Stimulated activated CD8-positive, alpha-beta memory T cell treated with anti-CD3 and anti-CD28 coated beads, Interleukin-7, amount 100 ng/mL, for 1 hour (primary cell): ENCODE measurements around the gene APMAP.
"Not testable (repeated sequence)": the region's sequence is repeated elsewhere in the genome, so short reads cannot be mapped to it uniquely, and the experiment has no call there.

Experiments used
- DNase-seq, 2 donors: peaks; one replicate each; pipeline ENCODE4 v3.0.0-alpha.2; 2020; ENCODE audit warnings: low read depth in 2 of 2

APMAP gene

GRCh38 chr20:25008388-25009217 lies 16.1 kb upstream of the APMAP start:
- DNase-seq: no peak

DNA sequence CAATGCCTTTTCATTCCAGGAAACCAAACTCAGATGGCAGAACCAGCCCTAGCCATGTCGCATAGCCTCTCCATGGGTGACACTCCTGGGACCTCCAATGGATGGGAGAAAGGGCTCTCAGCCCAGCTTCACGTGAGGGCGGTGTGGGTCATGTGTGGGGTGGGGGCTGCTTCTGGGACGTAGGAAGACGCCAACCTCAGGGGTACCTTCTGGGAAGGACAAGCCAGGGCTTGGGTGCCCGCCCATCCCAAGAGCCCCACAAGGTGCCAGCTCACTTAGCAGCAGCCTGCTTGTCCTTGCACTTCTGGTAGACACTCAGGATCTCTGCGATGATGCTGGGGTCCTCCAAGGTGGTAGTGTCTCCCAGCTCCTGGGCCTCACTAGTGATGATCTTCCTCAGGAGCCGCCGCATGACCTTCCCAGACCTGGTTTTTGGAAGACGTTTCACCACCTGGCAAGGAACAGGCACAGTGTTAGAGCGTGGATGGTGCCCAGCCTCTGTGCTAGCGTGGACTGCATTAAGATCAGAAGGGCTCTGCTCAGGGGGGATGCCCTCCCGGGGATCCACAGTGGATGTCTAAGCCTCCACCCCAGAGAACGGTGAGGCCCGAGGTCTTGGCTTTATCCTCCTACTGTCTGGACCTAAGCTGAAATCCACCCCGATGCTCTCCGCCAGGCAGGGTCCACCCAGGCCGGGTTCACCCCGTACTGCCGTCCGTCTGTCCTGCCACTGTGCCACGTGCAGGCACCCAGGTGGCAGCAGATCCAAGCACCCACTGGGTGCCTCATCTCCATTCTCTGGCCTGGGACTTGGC lies 15.1 kb upstream of the APMAP start:
- DNase-seq: no peak

DNA sequence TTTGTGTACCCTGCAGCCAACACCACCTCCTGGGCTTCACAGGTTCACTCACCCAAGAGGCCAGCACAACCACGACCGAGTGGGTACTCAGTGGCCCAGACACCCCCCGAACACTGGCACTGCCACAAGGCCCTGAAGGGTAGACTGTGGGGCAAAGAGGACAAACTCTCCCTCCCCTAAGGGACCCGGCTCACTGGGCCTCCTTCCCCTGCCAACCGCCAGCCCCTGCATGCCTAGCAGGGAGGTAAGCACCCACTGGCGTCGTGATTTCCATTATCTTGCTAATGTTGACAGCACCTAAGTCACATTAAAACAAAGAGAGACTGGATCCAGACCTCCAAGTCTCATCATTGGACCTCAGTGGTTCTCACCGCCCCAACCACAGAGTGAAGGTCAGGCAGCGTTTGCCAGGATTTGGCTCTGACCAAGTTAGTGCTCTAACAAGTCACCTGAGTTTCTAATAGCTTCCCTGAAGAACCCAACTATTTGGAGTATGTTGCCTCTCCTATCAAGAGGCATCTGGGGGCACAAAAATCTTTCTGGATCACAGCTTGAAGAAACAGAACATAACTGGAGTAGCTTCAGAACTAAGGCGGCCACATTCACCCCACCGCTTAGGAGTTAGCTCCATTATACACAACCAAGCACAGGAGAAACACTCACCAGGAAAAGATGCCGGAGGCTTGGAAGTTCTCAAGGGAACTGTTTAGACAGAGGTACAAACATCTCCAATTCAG lies 14.0 kb upstream of the APMAP start:
- no peak for DNase-seq

DNA sequence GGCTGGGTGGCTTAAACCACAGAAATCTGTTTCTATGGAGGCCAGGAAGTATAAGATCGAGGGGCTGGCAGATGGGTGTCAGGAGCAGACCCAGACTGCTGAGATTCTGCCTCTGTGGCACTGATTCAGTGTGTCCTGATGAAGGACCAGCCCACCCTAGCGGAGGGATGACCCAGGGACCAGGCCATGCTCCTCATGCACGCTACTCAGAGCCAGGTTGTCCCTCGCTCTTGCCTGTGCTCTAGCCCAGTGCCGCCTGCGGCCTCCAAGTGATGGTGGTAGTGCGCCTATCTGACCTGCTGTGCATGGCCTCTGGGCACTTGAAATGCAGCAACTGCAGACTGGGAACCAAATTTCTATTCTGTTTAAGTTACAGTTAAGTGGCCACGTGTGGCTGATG lies 13.1 kb upstream of the APMAP start:
- no peak for DNase-seq

- DNase-seq: no peak
Measured at GRCh38 chr20:25005220-25005619, 12.7 kb upstream of the APMAP start.

GRCh38 chr20:25003002-25003401 lies 10.5 kb upstream of the APMAP start:
- DNase-seq: no peak

- DNase-seq: not testable (repeated sequence)
Measured at GRCh38 chr20:25001323-25001722, 8.8 kb upstream of the APMAP start.

GRCh38 chr20:25000268-25000801 lies 7.8 kb upstream of the APMAP start:
- DNase-seq: no peak

GRCh38 chr20:24999568-24999967 lies 7.0 kb upstream of the APMAP start:
- DNase-seq: no peak

DNA sequence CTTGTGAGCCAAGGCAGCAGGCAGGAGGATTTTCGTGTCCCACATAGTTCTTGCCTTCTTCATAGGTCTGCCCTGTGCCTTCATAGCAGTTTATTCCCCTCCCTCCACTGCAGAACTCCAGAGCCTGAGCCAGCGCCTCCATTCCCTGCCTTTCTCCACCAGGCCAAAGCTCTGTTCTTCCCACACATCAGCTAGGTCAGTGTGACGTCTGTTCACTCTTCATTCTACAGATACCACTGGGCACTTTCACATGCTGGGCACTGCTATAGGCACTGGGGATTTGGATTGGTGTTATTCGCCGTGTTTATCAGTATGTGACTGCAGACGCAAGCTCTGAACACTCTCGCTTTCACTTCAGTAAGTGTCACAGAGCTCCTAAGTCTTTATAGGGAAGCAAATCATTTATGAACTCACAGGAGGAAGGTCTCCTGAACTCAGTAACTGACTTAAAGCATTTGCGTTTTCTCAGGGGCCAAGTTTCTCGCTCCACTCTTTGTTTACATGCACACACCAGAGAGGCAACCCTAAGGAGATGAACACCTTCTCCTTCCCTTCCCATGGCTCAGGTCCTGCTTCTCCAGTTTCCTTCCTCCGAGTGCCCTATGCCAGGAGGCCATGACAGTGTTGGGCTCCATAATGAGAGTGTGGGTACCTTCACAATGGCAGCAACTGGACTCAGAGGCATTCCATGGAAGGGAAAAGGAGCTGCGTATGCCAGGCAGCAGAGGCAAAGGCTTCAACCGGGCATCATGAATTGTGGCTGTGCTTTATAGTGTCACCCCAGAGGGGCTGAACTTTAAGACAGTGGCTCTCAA lies 6.3 kb upstream of the APMAP start:
- DNase-seq: no peak

DNA sequence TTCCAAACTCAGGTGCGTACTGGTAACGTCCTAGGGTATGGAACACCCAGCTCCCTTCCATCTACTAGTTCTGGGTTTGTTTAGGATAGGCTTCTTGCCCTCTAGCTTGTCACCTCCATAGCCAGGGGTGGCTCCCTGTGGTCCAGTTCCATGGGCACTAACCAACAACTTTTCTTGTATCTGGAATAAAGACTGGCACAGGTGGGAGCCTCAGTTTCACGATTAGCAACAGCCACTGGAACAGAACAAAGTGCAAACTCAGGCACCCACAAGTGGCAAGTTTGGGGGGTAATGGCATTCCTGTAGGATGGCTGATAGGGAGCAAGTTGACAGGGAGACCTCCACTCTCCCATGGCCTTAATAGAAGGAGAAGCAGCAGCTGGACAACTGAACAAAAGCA lies 5.6 kb upstream of the APMAP start:
- DNase-seq: no peak

GRCh38 chr20:24996449-24997377 lies 4.2 kb upstream of the APMAP start:
- no peak for DNase-seq

DNA sequence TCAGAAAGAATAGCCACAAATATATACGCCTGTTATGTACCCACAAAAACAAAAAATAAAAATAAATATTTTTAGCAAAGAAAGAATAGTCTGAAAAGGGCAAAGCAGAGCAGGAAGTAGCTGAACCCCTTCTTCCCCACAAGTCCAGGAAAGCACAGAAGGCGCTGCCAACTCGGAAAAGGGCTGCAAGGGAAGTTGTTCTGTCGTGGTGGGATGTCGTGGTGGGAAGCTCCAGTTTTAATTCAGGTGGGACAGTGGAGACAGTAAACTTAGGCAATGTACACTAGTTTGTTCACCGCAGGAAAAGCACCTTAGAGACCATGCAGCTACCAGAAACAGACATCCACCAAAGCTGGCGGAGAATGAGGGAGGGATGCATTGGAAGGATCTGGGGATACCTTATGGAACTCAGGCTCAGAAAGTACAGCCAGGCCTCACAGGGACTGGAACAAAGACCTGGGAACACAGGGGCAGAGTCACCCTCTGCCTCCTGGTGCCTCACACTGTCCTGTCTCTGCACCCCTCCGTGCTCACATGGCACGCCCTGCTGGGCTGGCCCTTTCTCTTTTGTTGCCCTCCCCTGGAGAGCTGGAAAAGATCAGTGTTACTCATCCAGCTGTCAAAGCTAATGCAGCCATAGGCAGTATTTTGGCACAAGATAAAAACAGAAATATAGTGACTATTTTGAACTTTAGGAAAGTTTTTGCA lies 3.3 kb upstream of the APMAP start:
- DNase-seq: no peak

GRCh38 chr20:24994470-24995368 lies 2.2 kb upstream of the APMAP start:
- peak; percentile 65 to 76 for DNase-seq

DNA sequence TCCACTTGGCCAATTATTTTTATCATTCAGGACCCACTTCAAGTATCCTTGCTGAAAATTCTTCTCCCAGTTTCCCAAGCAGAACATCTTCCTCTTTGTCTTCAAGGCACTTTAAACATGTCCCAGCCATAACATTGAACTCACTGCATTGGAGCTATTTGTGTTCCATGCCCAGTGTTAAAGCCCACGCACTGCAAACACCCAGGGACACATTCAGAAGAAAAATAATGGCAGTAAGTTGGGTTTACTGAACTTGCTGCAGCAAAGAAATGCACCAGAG lies 1.6 kb upstream of the APMAP start:
- no peak for DNase-seq

DNA sequence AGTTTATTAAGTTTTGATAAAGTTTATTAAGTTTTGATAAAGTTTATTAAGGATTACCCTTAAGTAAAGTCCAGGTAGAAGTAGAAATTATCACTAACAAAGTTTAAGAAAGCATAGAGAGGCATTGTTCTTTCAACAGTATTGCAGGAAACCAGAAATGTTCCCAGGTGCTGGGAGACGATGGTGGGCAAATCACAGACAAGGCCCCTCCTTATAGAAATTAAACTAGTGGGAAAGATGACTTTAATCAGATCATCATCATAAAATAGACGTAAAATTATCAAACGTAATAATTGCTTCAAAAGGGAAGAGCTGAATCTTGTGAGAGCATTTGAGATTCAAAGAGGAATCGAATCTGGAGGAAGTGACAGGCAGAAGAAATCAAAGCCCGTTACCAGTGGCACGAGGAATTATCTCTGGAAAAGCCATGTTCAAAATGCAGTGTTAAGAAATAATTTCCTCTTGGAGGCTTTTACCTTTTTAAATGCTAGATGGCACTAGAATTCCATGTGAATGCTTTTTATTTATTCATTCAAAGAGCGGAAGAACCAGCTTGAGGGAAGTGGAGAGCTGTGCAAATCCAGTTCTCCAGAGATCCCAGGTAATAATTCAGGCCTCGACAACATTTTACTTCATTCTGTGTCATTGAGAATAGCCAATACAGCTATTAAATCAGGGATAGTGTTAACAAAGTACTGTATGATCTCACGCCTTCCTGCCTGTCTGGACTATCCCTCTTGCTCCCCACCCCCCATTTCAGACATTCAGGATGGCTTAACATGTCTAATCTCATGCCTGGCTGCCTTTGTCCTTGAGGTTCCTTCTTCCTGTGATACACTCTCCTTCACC lies 1.0 kb upstream of the APMAP start:
- DNase-seq: no peak

DNA sequence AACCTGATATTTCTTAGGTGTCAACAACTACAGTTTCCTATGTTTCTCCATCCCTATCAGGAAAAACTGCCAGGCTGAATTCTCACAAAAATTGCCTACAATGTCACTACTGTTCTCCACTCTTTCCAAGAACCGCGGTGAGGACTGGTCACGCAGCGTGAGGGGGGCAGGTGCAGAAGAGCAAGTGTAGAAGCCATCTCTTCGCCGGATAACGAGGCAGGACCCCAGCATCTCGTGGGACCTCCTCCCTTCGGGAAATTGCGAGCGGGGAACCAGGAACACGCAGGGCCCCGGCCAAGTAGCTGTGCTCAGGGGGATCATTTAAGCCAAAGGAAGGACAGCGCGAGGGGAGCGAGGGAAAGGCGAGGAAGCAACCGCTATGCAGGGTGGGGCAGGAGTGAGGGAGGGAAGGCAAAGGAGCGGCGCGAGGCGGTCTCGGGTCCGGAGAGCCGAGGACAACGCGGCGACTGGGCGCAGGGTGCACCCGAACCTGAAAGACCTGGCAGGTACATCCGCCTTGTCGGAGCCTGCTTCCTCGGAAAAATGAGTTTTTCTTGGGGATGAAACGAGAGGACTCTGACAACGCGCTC lies 559 bp downstream of the APMAP start:
- DNase-seq: no peak
